Body of pancreas (tissue), 4 donors: ENCODE data around the gene CTTNBP2. TPM values are rescaled to one million over a fixed set of nuclear protein-coding genes. Genes with fewer than 3 reads are reported as not detected.
A peak's percentile ranks its signal among the peaks of the same experiment; 100 is the strongest.

Source experiments
- ATAC-seq: fragments of 150-250 bp; one replicate; pipeline ENCODE4 v1.9.1; 2016
- DNase-seq, 4 donors: peaks; one replicate each; pipeline ENCODE4 v3.0.0-alpha.2; 2019
- H3K27ac ChIP-seq, 4 donors: fragments of 200-600 bp; sonication (generic); 1 replicate in 3 of 4; 2 replicates in 1 of 4; pipeline versions ENCODE4 v1.5.1 to v1.6.1; 2016 to 2019; ENCODE audit warnings: mild to moderate bottlenecking in 1 of 4, mixed read lengths in 1 of 4, moderate library complexity in 1 of 4
- H3K27me3 ChIP-seq, 2 donors: fragments of 200-600 bp; sonication (generic); one replicate each; pipeline ENCODE4 v1.6.0; 2016; ENCODE audit warnings: mild to moderate bottlenecking in 1 of 2
- H3K36me3 ChIP-seq, 2 donors: fragments of 200-600 bp; sonication (generic); replicated peaks in 1 of 2; 2 replicates each; pipeline ENCODE4 v1.5.1; 2016; ENCODE audit warnings: low read depth in 2 of 2; ENCODE audit not compliant: insufficient read depth in 1 of 2
- H3K4me1 ChIP-seq: fragments of 200-600 bp; sonication (generic); one replicate; pipeline ENCODE4 v1.6.0; 2016
- H3K4me3 ChIP-seq, 2 donors: fragments of 200-600 bp; sonication (generic); 1 replicate in 1 of 2; 2 replicates in 1 of 2; pipeline ENCODE4 v1.5.1; 2016 to 2019
- H3K9me3 ChIP-seq, 3 donors: fragments of 200-600 bp; sonication (generic); 1 replicate in 2 of 3; 2 replicates in 1 of 3; pipeline ENCODE4 v1.5.1; 2016
- POLR2A ChIP-seq, 3 donors: fragments of 450-650 bp; IDR thresholded peaks; one replicate each; pipeline ENCODE4 v1.6.1; 2016; ENCODE audit warnings: antibody characterized with exemption in 3 of 3, mild to moderate bottlenecking in 2 of 3
- WGBS, 2 donors: methylation state at CpG; one replicate each; pipeline ENCODE4 v1.1.5; 2017; 5-methylcytosine and 5-hydroxymethylcytosine counted together
- intact Hi-C: fragments of 100-400 bp; cut with DNase I; formaldehyde crosslinking; loops from one replicate; pipeline ENCODE4 v1.15.1; 2023
- total RNA-seq, 2 donors: library from RNA; depleted of rRNA; stranded (reverse); fragments of >200 nt; gene quantifications; one replicate each; pipeline ENCODE4 v1.1.0, GENCODE V29; 2016
- TF ChIP-seq, protein P1 (sequence below), 7 experiments: fragments of 450-650 bp in 4 of 7; fragments of 200-600 bp in 3 of 7; sonication (generic) in 3 of 7; IDR thresholded peaks; one replicate each; pipeline ENCODE4 v1.5.1; 2016 to 2019; ENCODE audit warnings: antibody characterized with exemption in 7 of 7

CTTNBP2 gene
- total RNA-seq, 2 donors from 2014 or later, result 18.5 to 25.7 TPM

- WGBS, 2 donors, result 79 to 80% methylated on average over 1 of the region's 1 CpG
- Histone ChIP-seq H3K27ac (no peak overlapping the region), H3K27me3 (no peaks in the 10 kb centered on the region), H3K4me1 (peaks cover 9% of the 10 kb centered on the region), H3K36me3 (no peaks in the 10 kb centered on the region), H3K9me3 (no peaks in the 10 kb centered on the region), H3K4me3 (no peak overlapping the region)
- intact Hi-C loops, result no loop called here
- no peak for ATAC-seq
- DNase-seq, result no peak
- TF ChIP-seq, protein P1, sequence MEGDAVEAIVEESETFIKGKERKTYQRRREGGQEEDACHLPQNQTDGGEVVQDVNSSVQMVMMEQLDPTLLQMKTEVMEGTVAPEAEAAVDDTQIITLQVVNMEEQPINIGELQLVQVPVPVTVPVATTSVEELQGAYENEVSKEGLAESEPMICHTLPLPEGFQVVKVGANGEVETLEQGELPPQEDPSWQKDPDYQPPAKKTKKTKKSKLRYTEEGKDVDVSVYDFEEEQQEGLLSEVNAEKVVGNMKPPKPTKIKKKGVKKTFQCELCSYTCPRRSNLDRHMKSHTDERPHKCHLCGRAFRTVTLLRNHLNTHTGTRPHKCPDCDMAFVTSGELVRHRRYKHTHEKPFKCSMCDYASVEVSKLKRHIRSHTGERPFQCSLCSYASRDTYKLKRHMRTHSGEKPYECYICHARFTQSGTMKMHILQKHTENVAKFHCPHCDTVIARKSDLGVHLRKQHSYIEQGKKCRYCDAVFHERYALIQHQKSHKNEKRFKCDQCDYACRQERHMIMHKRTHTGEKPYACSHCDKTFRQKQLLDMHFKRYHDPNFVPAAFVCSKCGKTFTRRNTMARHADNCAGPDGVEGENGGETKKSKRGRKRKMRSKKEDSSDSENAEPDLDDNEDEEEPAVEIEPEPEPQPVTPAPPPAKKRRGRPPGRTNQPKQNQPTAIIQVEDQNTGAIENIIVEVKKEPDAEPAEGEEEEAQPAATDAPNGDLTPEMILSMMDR (IDR thresholded peaks at IDR 0.05), result no peak
- TF ChIP-seq POLR2A (IDR thresholded peaks at IDR 0.05), result no peak
Measured at GRCh38 chr7:117888627-117889026, 15.4 kb upstream of the CTTNBP2 start.

GRCh38 chr7:117882594-117882993, 9.4 kb upstream of the CTTNBP2 start:
- intact Hi-C loops, result no loop called here
- WGBS, 2 donors, result 96 to 100% methylated on average over 2 of the region's 2 CpGs
- no peak for DNase-seq

DNA sequence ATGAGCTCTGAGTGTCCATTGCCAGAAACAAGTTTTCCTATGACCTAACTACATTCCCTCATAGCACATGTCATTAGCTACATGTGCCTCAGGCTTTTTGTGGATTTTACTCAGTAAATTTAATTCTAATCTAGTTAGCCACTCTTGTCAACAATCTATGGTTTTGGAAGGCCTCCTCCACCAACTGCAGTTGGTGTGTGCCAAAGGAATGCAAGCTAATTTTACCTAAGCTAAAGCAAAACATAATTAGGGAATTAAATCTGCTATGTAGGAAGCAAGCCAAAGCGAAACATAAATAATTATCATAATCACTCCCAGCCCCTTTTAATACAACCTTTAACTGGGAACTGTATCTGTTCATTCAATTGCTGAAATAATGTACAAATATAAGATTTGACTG, 3.5 kb upstream of the CTTNBP2 start:
- peaks cover 15% of the 10 kb centered on the region for H3K4me1 ChIP-seq
- no peaks in the 10 kb centered on the region for H3K9me3 ChIP-seq
- no peak for TF ChIP-seq POLR2A (IDR thresholded peaks at IDR 0.05)
- TF ChIP-seq, protein P1 (IDR thresholded peaks at IDR 0.05), result no peak
- intact Hi-C loops, result no loop called here
- H3K4me3 ChIP-seq, result no peak overlapping the region
- 95% methylated on average over 1 of the region's 1 CpG for WGBS, 2 donors
- ATAC-seq (no peak), DNase-seq (no peak)
- no peak overlapping the region for H3K27ac ChIP-seq
- no peaks in the 10 kb centered on the region for H3K27me3 ChIP-seq
- H3K36me3 ChIP-seq, result no peaks in the 10 kb centered on the region

More at GRCh38 chr7:117882594-117882993, 9.4 kb upstream of the CTTNBP2 start:
- Histone ChIP-seq H3K27me3 (no peaks in the 10 kb centered on the region), H3K4me1 (peaks cover 5% of the 10 kb centered on the region), H3K36me3 (no peaks in the 10 kb centered on the region), H3K4me3 (no peak overlapping the region), H3K9me3 (no peaks in the 10 kb centered on the region), H3K27ac (no peak overlapping the region)
- TF ChIP-seq, protein P1 (IDR thresholded peaks at IDR 0.05), result no peak
- no peak for TF ChIP-seq POLR2A (IDR thresholded peaks at IDR 0.05)
- no peak for ATAC-seq

GRCh38 chr7:117875566-117875965, 2.3 kb upstream of the CTTNBP2 start:
- Histone ChIP-seq H3K4me3 (no peak overlapping the region), H3K9me3 (no peaks in the 10 kb centered on the region), H3K36me3 (no peaks in the 10 kb centered on the region), H3K4me1 (peaks cover 15% of the 10 kb centered on the region), H3K27ac (no peak overlapping the region), H3K27me3 (no peaks in the 10 kb centered on the region)
- no peak for TF ChIP-seq POLR2A (IDR thresholded peaks at IDR 0.05)
- TF ChIP-seq, protein P1 (IDR thresholded peaks at IDR 0.05), result peak in 4 of 7 experiments; percentile 7 to 28 (median 22)
- peak in 3 of 4 donors; percentile 19 to 24 (median 23) for DNase-seq
- no peak for ATAC-seq
- intact Hi-C loops, result no loop called here

- H3K27me3 ChIP-seq, result no peaks in the 10 kb centered on the region
- intact Hi-C loops, result no loop called here
- no peaks in the 10 kb centered on the region for H3K36me3 ChIP-seq
- ATAC-seq (no peak), DNase-seq (no peak)
- 61% methylated on average over 7 of the region's 7 CpGs for WGBS, 2 donors
- TF ChIP-seq POLR2A (IDR thresholded peaks at IDR 0.05), result no peak
- TF ChIP-seq, protein P1 (IDR thresholded peaks at IDR 0.05), result no peak
- no peaks in the 10 kb centered on the region for H3K9me3 ChIP-seq
- H3K27ac ChIP-seq, result no peak overlapping the region
- H3K4me1 ChIP-seq, result peaks cover 15% of the 10 kb centered on the region
- no peak overlapping the region for H3K4me3 ChIP-seq
Measured at GRCh38 chr7:117874191-117874700, 1.0 kb upstream of the CTTNBP2 start.
